HepG2 (cell line): ENCODE results near the gene CCDC157. TPM values are rescaled to one million over a fixed set of nuclear protein-coding genes. Genes with fewer than 3 reads are reported as not detected.

Experiments used
- ATAC-seq: fragments of 200-7000 bp; cut with Tn5 transposase; 3 replicates; pipeline ENCODE4 v1.9.1; 2020; ENCODE audit warnings: mild to moderate bottlenecking, moderate library complexity
- BruUV-seq: library from RNA; stranded (reverse); fragments of 400-500 nt; replicated peaks from 2 replicates; lab custom pipeline; 2021; lab: Mats Ljungman, UMichigan
- CTCF ChIA-PET: fragments of 300-600 bp; formaldehyde crosslinking; extraction: SDS; loops from one replicate; lab custom pipeline; 2021; ENCODE audit warnings: low total read pairs, inconsistent platforms, low intra/inter-chr PET ratio; lab: Yijun Ruan, JAX
- POLR2A ChIA-PET: fragments of 350-600 bp; sonication (Branson Sonifier 250); formaldehyde crosslinking; loops from one replicate; lab custom pipeline; 2020; ENCODE audit warnings: antibody characterized with exemption, inconsistent platforms; lab: Yijun Ruan, JAX
- DNase-seq: peaks from one replicate; pipeline ENCODE4 v3.0.0-alpha.2; 2015; ENCODE audit warnings: low spot score
- FAIRE-seq: peaks from 3 replicates; lab custom pipeline; 2011; peaks lifted over from hg19 to GRCh38; lab: Jason Lieb, UNC
- H2AFZ ChIP-seq: one replicate; pipeline ENCODE4 v1.6.1; 2011; ENCODE audit warnings: low read length, inconsistent platforms
- H3K27ac ChIP-seq: fragments of 300-600 bp; 3 replicates; pipeline ENCODE4 v1.8.0; 2011; ENCODE audit warnings: mixed run types, mild to moderate bottlenecking, mixed read lengths, low read length, inconsistent platforms; ENCODE audit not compliant: insufficient read depth; ENCODE audit errors: extremely low read length
- H3K27me3 ChIP-seq, 2 experiments: fragments of 200-600 bp in 1 of 2; 2 replicates in 1 of 2; 3 replicates in 1 of 2; pipeline versions ENCODE4 v1.6.0 to v1.8.0; 2011; ENCODE audit warnings: low read length in 2 of 2, mild to moderate bottlenecking in 2 of 2, moderate library complexity in 2 of 2, inconsistent platforms in 1 of 2; ENCODE audit not compliant: insufficient read depth in 2 of 2, control insufficient read depth in 1 of 2
- H3K36me3 ChIP-seq, 2 experiments: fragments of 200-600 bp in 1 of 2; replicated peaks in 1 of 2; 2 replicates in 1 of 2; 3 replicates in 1 of 2; pipeline versions ENCODE4 v1.5.1 to v1.8.0; 2011; ENCODE audit warnings: low read length in 2 of 2, inconsistent platforms in 1 of 2; ENCODE audit not compliant: insufficient read depth in 2 of 2, control insufficient read depth in 1 of 2
- H3K4me1 ChIP-seq: 2 replicates; pipeline ENCODE4 v1.5.1; 2012; ENCODE audit warnings: low read length, inconsistent platforms; ENCODE audit not compliant: insufficient read depth
- H3K4me2 ChIP-seq: 2 replicates; pipeline ENCODE4 v1.6.0; 2011; ENCODE audit warnings: low read depth, low read length, inconsistent platforms
- H3K4me3 ChIP-seq, 3 experiments: fragments of 200-600 bp in 1 of 3; sonication (generic), shearing (Covaris generic) in 1 of 3; replicated peaks in 1 of 3; 2 replicates each; pipeline ENCODE4 v1.5.1; 2011 to 2016; ENCODE audit warnings: low read length in 3 of 3, inconsistent platforms in 2 of 3, low read depth in 2 of 3, mild to moderate bottlenecking in 2 of 3, control low read depth in 1 of 3, mixed read lengths in 1 of 3; ENCODE audit not compliant: insufficient read depth in 1 of 3
- H3K79me2 ChIP-seq: one replicate; pipeline ENCODE4 v1.6.1; 2011; ENCODE audit warnings: low read length, inconsistent platforms; ENCODE audit not compliant: insufficient read depth
- H3K9ac ChIP-seq: 2 replicates; pipeline ENCODE4 v1.6.0; 2011; ENCODE audit warnings: mild to moderate bottlenecking, low read depth, low read length, inconsistent platforms; ENCODE audit not compliant: insufficient read depth
- H3K9me3 ChIP-seq: 2 replicates; pipeline ENCODE4 v1.5.1; 2012; ENCODE audit warnings: mild to moderate bottlenecking, low read length
- H4K20me1 ChIP-seq: 2 replicates; pipeline ENCODE4 v1.6.0; 2011; ENCODE audit warnings: inconsistent platforms, mild to moderate bottlenecking, low read length, moderate library complexity; ENCODE audit not compliant: insufficient read depth
- BHLHE40 ChIP-seq: IDR thresholded peaks from 2 replicates; pipeline ENCODE4 v1.6.1; 2011; ENCODE audit warnings: low read length, improper control_type of control experiment
- FOXP1 ChIP-seq, 2 experiments: fragments of 450-650 bp in 1 of 2; IDR thresholded peaks; 2 replicates each; pipeline ENCODE4 v1.6.1; 2017 to 2018; ENCODE audit warnings: antibody characterized with exemption in 1 of 2
- GABPA ChIP-seq, 2 experiments: IDR thresholded peaks; 2 replicates each; pipeline ENCODE4 v1.6.1; 2011 to 2016; ENCODE audit warnings: low read depth in 2 of 2, low read length in 1 of 2, missing biosample characterization in 1 of 2, missing genetic modification characterization in 1 of 2
- GTF2F1 ChIP-seq: fragments of 150-350 bp; IDR thresholded peaks from 2 replicates; pipeline ENCODE4 v1.6.1; 2014; ENCODE audit warnings: low read length
- KDM5A ChIP-seq: fragments of 200-600 bp; sonication (generic); IDR thresholded peaks from 2 replicates; pipeline ENCODE4 v1.7.0; 2018; ENCODE audit warnings: antibody characterized with exemption, mild to moderate bottlenecking, low read length, borderline replicate concordance
- MIER2 ChIP-seq: IDR thresholded peaks from 2 replicates; pipeline ENCODE4 v1.6.1; 2016; ENCODE audit warnings: missing biosample characterization, missing genetic modification reagents
- SNAI1 ChIP-seq: sonication (generic); formaldehyde crosslinking; IDR thresholded peaks from 2 replicates; pipeline ENCODE4 v1.5.0; 2020; ENCODE audit warnings: mild to moderate bottlenecking, missing genetic modification reagents, borderline replicate concordance
- SOX6 ChIP-seq, 2 experiments: fragments of 450-650 bp in 1 of 2; sonication (generic) in 1 of 2; formaldehyde crosslinking in 1 of 2; IDR thresholded peaks; 2 replicates each; pipeline versions ENCODE4 v1.4.0 to v1.6.1; 2017 to 2020; ENCODE audit warnings: antibody characterized with exemption in 1 of 2, mild to moderate bottlenecking in 1 of 2, missing genetic modification reagents in 1 of 2
- TRIM24 ChIP-seq: sonication (generic); formaldehyde crosslinking; IDR thresholded peaks from 2 replicates; pipeline ENCODE4 v1.8.0; 2022; ENCODE audit warnings: mild to moderate bottlenecking, missing genetic modification reagents
- ZNF296 ChIP-seq: sonication (generic); formaldehyde crosslinking; conservative IDR thresholded peaks from 2 replicates; pipeline ENCODE4 v1.5.0; 2020; ENCODE audit warnings: mild to moderate bottlenecking, missing genetic modification reagents
- ZNF383 ChIP-seq: sonication (generic); formaldehyde crosslinking; IDR thresholded peaks from 2 replicates; pipeline ENCODE4 v1.4.0; 2020; ENCODE audit warnings: missing genetic modification reagents, mild to moderate bottlenecking, borderline replicate concordance
- ZNF510 ChIP-seq: sonication (generic); formaldehyde crosslinking; IDR thresholded peaks from 2 replicates; pipeline ENCODE4 v1.4.0; 2020; ENCODE audit warnings: low read depth, mild to moderate bottlenecking, missing genetic modification reagents
- ZNF660 ChIP-seq: sonication (generic); formaldehyde crosslinking; IDR thresholded peaks from 2 replicates; pipeline ENCODE4 v1.5.1; 2020; ENCODE audit warnings: mild to moderate bottlenecking, low read depth, missing genetic modification reagents, borderline replicate concordance
- WGBS: methylation state at CpG from one replicate; pipeline ENCODE4 v1.1.6; 2017; ENCODE audit warnings: low lambda C conversion rate; 5-methylcytosine and 5-hydroxymethylcytosine counted together
- in situ Hi-C: cut with HindIII; loops from 2 replicates; pipeline ENCODE4 v1.10.0; 2017; ENCODE audit warnings: low pct_unique_long_range_greater_than_20kb; ENCODE audit not compliant: extremely low pct_ligation_motif_present
- intact Hi-C: fragments of 100-400 bp; cut with micrococcal nuclease; formaldehyde crosslinking; loops from one replicate; pipeline ENCODE4 v1.10.0; 2022; ENCODE audit not compliant: unreplicated experiment
- polyA plus RNA-seq, 8 experiments: library from polyadenylated mRNA; depleted of rRNA in 3 of 8; stranded (reverse) in 7 of 8; unstranded in 1 of 8; fragments of >200 nt; fragmentation: Illumina TruSeq in 4 of 8; extraction: Trizol in 4 of 8; gene quantifications; 2 replicates each; pipeline versions ENCODE4 v1.2.1 to v1.2.3, GENCODE V29; 2011 to 2016; ENCODE audit warnings: low read depth in 4 of 8, missing spikeins in 1 of 8, mixed read lengths in 1 of 8; ENCODE audit not compliant: insufficient read depth in 1 of 8
- total RNA-seq, 5 experiments: library from RNA; depleted of rRNA; stranded (reverse); fragments of >200 nt; fragmentation: Illumina TruSeq; extraction: Trizol; gene quantifications; 2 replicates each; pipeline ENCODE4 v1.2.3, GENCODE V29; 2016; ENCODE audit warnings: low read depth in 1 of 5
- TF ChIP-seq, protein P1 (sequence below): sonication (generic); formaldehyde crosslinking; IDR thresholded peaks from 2 replicates; pipeline ENCODE4; 2020; ENCODE audit warnings: missing genetic modification reagents, mild to moderate bottlenecking, borderline replicate concordance
- TF ChIP-seq, protein P2 (sequence below): sonication (generic); formaldehyde crosslinking; IDR thresholded peaks from 2 replicates; pipeline ENCODE4 v1.9.0; 2022; ENCODE audit warnings: low read depth, missing genetic modification reagents

The CCDC157 gene
- total and polyA plus RNA-seq, 2 of the 13 experiments (the other 11 are each of a cell fraction or from before 2014, with no cell fraction given) = 1.4 to 1.6 TPM

- Histone ChIP-seq H3K79me2 (no peaks in the 10 kb centered on the region), H3K4me2 (peak overlapping the region; percentile 94), H3K9ac (peak overlapping the region; percentile 58), H3K27ac (no peak overlapping the region), H3K27me3 (peaks cover 0 to 4% of the 10 kb centered on the region in 2 experiments; a peak in 1 of 5 replicates), H3K4me3 (peak overlapping the region; percentile 67 to 84 (median 74)), H3K9me3 (no peaks in the 10 kb centered on the region), H4K20me1 (no peaks in the 10 kb centered on the region), H3K36me3 (no peaks in the 10 kb centered on the region), H2AFZ (no peak overlapping the region), H3K4me1 (peaks cover 64% of the 10 kb centered on the region)
- 27% methylated on average over 2 of the region's 11 CpGs for WGBS
- FAIRE-seq = no peak
- BruUV-seq = no TSS peak
- ChIA-PET CTCF (no interaction called here), POLR2A (interaction anchor here (1.7 to 10.2 kb wide), 4 partner anchors 8 to 26 kb away, joined by 6 to 164 read pairs (median 8); partner anchors contain the start of genes MTFP1 and RNF215)
- in situ Hi-C loops = loop anchor here (25.0 kb wide), 1 partner anchor 286 kb away; no protein-coding TSS in a partner anchor
- ATAC-seq = peak; percentile 58
- intact Hi-C loops = no loop called here
- no peak for DNase-seq
- TF ChIP-seq FOXP1 (IDR thresholded peaks at IDR 0.05) = no peak
- no peak for TF ChIP-seq FOXP1 (CRISPR knock-in tag; IDR thresholded peaks at IDR 0.05)
- no peak for TF ChIP-seq ZNF660 (CRISPR knock-in tag)
- 0 out of 2 replicates have a peak, but pooled peaks have one; percentile 43 for TF ChIP-seq SNAI1
- TF ChIP-seq GTF2F1 = no peak
- no peak for TF ChIP-seq ZNF383 (CRISPR knock-in tag)
- TF ChIP-seq BHLHE40 = no peak
- TF ChIP-seq, protein P1, sequence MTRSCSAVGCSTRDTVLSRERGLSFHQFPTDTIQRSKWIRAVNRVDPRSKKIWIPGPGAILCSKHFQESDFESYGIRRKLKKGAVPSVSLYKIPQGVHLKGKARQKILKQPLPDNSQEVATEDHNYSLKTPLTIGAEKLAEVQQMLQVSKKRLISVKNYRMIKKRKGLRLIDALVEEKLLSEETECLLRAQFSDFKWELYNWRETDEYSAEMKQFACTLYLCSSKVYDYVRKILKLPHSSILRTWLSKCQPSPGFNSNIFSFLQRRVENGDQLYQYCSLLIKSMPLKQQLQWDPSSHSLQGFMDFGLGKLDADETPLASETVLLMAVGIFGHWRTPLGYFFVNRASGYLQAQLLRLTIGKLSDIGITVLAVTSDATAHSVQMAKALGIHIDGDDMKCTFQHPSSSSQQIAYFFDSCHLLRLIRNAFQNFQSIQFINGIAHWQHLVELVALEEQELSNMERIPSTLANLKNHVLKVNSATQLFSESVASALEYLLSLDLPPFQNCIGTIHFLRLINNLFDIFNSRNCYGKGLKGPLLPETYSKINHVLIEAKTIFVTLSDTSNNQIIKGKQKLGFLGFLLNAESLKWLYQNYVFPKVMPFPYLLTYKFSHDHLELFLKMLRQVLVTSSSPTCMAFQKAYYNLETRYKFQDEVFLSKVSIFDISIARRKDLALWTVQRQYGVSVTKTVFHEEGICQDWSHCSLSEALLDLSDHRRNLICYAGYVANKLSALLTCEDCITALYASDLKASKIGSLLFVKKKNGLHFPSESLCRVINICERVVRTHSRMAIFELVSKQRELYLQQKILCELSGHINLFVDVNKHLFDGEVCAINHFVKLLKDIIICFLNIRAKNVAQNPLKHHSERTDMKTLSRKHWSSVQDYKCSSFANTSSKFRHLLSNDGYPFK = no peak
- TF ChIP-seq ZNF510 (CRISPR knock-in tag) = no peak
- no peak for TF ChIP-seq TRIM24 (CRISPR knock-in tag)
- peak; percentile 85; the same call in 1 of the 2 replicates for TF ChIP-seq ZNF296 (CRISPR knock-in tag)
- TF ChIP-seq GABPA (IDR thresholded peaks at IDR 0.05; ENCODE audit: low read depth, low read length) = no peak
- TF ChIP-seq GABPA (CRISPR knock-in tag; IDR thresholded peaks at IDR 0.05; ENCODE audit: low read depth) = no peak
- TF ChIP-seq, protein P2, sequence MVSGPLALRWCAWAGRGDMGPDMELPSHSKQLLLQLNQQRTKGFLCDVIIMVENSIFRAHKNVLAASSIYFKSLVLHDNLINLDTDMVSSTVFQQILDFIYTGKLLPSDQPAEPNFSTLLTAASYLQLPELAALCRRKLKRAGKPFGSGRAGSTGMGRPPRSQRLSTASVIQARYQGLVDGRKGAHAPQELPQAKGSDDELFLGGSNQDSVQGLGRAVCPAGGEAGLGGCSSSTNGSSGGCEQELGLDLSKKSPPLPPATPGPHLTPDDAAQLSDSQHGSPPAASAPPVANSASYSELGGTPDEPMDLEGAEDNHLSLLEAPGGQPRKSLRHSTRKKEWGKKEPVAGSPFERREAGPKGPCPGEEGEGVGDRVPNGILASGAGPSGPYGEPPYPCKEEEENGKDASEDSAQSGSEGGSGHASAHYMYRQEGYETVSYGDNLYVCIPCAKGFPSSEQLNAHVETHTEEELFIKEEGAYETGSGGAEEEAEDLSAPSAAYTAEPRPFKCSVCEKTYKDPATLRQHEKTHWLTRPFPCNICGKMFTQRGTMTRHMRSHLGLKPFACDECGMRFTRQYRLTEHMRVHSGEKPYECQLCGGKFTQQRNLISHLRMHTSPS = no peak
- no peak for TF ChIP-seq SOX6 (IDR thresholded peaks at IDR 0.05)
- TF ChIP-seq SOX6 (CRISPR knock-in tag; IDR thresholded peaks at IDR 0.05) = 0 out of 2 replicates have a peak, but pooled peaks have one; percentile 15
- no peak for TF ChIP-seq MIER2
- no peak for TF ChIP-seq KDM5A
These were observed 41.1 kb downstream of the CCDC157 start for GRCh38 chr22:30397656-30398635.
